ENCODE results near the gene SPRING1.
"Not testable (repeated sequence)": the region's sequence is repeated elsewhere in the genome, so short reads cannot be mapped to it uniquely, and the experiment has no call there.

The SPRING1 gene

DNA sequence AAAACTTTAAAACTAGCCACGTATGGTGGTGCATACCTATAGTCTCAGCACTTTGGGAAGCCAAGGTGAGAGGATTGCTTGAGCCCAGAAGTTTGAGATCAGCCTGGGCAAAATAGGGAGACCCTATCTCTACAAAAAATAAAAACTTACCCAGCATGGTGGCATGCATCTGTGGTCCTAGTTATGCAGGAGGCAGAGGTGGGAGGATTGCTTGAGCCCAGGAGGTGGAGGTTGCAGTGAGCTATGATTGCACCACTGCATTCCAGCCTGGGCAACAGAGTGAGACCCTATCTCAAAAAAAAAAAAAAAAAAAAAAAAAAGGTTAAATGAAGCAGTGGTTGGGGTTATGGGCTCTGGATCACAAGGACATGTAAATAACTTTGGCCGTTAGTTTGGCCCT, 4.9 kb upstream of the SPRING1 start:
- DNase-seq, result not testable (repeated sequence)

- no peak for DNase-seq
These were observed 1.6 kb upstream of the SPRING1 start for GRCh38 chr12:116739381-116739887.

GRCh38 chr12:116736962-116737773, 701 bp downstream of the SPRING1 start:
- peak in 1 of 58 donors; percentile 6 for DNase-seq

DNA sequence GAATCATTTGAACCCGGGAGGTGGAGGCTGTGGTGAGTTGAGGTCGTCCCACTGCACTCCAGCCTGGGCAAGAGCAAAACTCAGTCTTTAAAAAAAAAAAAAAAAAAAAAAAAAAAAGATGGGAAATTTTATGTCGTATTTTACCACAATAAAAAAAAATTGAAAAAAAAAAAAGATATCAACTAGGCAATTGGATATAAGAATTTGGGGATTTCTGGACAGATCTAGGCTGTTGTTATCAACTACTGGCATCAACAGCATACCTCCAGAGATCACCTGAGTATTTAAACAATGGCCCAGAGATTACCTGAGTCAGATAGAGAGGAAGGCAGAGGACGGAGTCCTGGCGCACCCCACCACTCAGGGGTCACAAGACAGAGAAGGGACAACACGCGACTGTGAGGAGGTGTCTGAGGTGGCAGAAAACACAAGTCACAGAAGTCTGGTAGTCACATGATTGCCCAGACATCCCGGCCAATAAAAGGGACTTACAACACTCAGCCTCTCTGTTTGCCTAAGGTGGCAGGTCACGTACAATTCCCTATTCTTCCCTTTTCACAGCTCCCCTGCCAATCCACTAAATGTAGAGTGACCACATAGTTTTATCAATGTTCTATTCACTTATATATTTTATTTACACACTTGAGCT, 1.8 kb downstream of the SPRING1 start:
- DNase-seq, result peak in 5 of 58 donors; percentile 13 to 31 (median 19)

DNA sequence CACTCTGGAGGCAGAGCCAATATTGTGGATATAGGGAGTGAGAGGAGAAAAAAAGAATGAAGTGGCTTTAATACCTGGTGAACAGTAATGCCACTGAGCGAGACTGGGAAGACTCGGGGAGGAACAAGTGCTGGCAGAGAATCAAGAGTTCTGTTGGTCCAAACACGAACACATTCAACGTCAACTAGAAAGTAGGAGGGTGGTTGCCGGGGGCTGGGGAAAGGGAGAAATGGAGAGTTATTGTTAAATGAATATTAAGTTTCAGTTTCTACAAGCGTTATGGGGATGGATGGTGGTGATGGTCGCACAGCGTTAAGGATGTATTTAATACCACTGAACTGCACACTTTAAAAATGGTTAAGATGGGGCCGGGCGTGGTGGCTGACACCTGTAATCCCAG, 2.8 kb downstream of the SPRING1 start:
- DNase-seq, result no peak

- no peak for DNase-seq
These were observed 3.6 kb downstream of the SPRING1 start for GRCh38 chr12:116734156-116734768.

DNA sequence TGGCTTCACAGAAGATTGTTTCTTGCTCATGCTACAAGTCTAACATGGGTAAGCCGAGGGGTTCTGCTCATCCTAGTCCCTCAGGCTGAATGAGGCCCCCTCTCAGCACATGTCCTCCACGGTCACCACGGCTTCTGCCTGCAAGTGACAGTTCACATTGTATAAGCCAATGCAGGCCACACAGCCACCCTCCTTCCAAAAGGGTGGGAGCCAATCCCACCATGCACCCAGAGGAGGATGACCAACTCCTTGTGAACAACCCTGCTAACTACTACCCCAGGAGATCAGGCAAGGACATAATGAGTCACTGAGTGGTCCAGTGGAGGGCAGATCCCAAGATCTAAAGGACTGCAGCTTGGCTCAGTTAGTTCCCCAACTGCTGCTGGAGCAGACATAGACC, 6.1 kb downstream of the SPRING1 start:
- DNase-seq, result no peak

DNA sequence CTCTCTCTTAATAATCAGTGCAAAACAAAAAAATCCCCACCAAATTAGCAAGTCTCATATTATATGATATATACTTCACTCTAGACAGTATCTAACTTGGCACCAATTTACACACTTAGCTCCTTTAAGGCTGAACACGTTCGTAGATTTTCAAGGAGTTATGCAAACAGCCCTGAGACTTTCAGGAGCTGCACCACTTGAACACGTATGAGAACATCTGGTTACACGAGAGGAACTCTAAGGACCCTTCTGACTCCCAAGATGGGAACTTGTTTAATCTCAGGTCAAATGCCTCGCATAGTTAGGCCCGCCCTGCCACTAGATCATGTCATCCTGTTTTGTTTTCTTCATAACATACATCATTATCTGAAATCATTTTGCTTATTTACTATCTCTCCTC, 10.0 kb downstream of the SPRING1 start:
- DNase-seq, result no peak

- no peak for DNase-seq
These were observed 10.6 kb downstream of the SPRING1 start for GRCh38 chr12:116727261-116727660.

DNA sequence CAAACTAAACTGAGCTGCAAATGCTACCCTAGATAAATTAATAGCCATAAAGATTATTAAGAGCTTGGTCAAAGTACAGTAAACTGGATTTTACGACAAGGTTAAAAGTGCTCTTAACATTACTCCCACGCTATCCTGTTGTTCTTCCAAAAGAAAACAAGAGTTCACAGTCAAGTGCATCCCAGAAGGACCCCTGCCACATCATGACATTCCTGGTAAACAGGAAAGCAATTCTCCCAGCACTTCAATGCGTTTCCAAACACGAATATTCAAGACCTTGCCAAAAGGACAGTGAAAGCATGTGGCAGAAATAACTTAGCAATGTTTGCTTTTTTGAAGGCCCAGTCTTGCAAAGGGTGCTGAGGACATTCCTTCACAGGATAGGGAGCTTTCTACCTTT, 11.2 kb downstream of the SPRING1 start:
- DNase-seq, result no peak

DNA sequence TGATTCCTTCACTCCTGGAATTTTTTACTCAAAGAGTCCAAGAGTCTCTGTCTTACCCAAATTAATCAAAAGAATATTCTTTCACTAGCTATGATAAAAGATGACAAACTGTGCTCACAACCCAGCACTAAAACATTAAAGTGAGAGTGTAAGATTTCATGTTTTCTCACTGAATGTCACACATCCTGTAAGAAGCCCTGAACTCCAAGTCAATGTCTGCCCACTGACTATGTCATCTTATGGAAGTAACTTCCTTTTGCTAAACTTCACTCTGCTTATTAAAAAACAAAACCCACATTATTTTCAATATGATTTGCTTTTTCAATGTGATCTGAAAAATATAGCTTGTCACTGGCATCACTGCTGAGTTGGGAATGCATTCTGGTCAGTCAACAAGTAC, 15.6 kb downstream of the SPRING1 start:
- DNase-seq, result no peak

DNA sequence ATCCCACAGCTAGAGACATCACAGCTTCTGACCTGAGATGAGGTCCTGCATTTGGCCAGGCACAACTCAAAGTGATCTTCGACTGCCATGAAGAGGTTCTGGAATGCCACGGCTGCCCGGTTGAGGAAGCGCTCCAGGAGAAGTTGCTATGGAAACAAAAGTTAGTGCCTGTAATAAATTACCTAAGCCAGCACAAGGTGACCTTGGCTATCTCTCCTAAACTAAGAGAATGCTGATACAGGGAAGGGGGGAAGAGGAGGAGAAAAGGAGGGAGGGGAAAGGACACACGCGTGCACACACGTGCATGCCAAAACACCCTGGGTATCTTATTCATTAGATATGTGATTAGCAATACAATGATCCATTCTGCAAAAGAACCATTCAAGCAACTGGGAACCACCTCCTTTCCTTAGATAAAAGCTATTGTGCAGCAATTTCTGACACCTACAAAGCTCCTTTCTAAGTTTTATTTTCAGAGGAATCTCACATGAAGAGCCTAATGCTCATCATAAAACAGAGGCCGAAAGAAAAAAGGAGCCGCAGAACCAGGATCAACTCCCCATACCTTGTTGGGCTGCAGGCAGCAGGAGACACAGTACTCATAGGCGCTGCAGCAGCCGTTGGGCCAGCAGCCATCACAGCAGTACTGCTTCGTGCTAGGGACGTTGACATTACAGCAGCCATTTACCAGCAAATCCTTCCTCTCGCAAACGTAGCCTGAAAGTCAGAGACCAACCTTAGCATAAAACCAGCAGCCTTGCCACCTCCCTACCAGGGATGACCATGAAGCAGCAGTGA, 17.9 kb downstream of the SPRING1 start:
- DNase-seq, result peak in 1 of 58 donors; percentile 4

- peak in 2 of 58 donors; percentile 20 to 41 for DNase-seq
These were observed 19.0 kb downstream of the SPRING1 start for GRCh38 chr12:116718655-116719454.

GRCh38 chr12:116717466-116718437, 20.1 kb downstream of the SPRING1 start:
- DNase-seq, result peak in 40 of 58 donors; percentile 12 to 75 (median 38)

DNA sequence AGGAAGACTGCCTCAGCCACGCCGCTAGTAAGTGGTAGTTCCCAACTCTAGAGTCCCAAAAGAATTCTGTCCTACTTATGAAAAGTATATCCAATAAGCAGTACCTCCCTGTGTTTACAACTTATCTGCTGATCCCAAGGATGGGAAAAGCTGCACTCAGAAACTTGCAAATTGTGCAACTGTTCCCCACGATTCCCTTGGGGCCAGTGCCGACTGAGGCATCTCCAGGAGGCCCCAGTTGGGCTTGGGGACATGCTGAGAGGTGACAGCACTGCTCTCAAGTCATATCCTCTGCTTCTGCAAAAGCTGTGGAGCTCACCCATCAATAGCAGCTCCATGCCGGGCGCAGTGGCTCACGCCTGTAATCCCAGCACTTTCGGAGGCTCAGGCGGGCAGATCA, 23.7 kb downstream of the SPRING1 start:
- DNase-seq, result no peak

DNA sequence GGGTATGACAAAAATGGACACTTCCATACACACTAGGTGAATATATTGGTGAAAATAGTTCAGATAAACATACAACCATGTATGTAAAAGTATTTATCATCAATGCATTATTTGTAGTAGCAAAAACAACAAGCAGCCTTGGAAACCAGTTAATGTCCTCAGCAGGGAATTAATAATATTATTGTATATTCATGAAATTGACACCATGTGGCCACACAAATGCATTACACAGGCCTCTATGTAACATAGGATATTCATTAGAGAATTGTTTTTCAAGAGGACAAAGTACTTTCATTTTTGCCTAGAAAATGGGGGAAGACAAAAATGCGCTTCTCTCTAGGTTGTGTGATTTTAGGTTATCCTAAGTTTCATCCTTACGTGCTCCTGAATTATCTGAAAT, 24.3 kb downstream of the SPRING1 start:
- no peak for DNase-seq

- no peak for DNase-seq
These were observed 25.2 kb downstream of the SPRING1 start for GRCh38 chr12:116712458-116713303.
